WI38 (cell line): ENCODE results near the gene SPG21.

Source experiments
- H3K4me3 ChIP-seq: 2 replicates; pipeline ENCODE4 v1.5.1; 2011; ENCODE audit warnings: low read depth, mild to moderate bottlenecking, control low read depth, low read length
- TF ChIP-seq, protein P1 (sequence below): IDR thresholded peaks from 2 replicates; pipeline ENCODE4 v1.5.1; 2012; ENCODE audit warnings: low read depth, mild to moderate bottlenecking, control low read depth, low read length

SPG21 gene

DNA sequence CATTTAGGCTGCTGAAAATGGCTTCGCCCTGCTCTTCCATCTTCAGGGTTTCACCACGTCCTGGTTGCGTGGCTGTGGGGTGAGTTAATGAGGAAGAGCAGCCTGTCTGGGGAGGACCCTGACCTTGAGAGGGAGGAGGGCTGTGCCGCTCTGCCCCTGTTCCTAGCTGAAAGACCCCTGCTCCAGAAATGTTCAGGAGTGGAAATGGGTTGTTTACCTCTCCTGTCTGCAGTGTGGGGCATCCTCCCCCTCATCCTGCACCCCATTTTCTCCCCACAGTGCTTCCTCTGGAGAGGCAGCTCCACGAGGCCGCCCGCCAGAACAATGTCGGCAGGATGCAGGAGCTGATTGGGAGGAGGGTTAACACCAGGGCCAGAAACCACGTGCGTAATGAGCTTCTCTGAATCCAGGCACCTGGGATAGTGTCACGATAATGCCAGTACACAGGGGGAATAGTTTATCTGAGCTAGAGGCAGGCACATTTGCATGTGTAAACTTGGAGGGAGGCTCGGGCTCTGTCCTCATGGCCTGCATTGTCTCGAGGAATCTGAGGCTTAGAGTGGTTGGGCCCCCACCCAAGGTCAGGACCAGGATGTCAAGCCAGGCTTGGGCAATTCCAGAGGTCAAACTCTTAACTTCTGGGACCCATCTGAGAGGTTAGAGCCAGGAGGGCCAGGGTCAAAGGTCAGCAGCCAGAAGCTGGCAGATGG, 74.0 kb downstream of the SPG21 start:
- no peak overlapping the region for H3K4me3 ChIP-seq
- TF ChIP-seq, protein P1, sequence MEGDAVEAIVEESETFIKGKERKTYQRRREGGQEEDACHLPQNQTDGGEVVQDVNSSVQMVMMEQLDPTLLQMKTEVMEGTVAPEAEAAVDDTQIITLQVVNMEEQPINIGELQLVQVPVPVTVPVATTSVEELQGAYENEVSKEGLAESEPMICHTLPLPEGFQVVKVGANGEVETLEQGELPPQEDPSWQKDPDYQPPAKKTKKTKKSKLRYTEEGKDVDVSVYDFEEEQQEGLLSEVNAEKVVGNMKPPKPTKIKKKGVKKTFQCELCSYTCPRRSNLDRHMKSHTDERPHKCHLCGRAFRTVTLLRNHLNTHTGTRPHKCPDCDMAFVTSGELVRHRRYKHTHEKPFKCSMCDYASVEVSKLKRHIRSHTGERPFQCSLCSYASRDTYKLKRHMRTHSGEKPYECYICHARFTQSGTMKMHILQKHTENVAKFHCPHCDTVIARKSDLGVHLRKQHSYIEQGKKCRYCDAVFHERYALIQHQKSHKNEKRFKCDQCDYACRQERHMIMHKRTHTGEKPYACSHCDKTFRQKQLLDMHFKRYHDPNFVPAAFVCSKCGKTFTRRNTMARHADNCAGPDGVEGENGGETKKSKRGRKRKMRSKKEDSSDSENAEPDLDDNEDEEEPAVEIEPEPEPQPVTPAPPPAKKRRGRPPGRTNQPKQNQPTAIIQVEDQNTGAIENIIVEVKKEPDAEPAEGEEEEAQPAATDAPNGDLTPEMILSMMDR = no peak
